Neural progenitor cell (in vitro differentiated cells): Measurements from ENCODE around the gene SCLT1.

Experiments
- EZH2 ChIP-seq: fragments of 200-600 bp; sonication (generic); IDR thresholded peaks from 2 replicates; pipeline ENCODE4 v1.6.1; 2017; ENCODE audit warnings: antibody characterized with exemption, mild to moderate bottlenecking, moderate library complexity
- EZH2phosphoT487 ChIP-seq: fragments of 200-600 bp; sonication (generic); IDR thresholded peaks from 2 replicates; pipeline ENCODE4 v1.6.1; 2017; ENCODE audit warnings: antibody characterized with exemption
- TF ChIP-seq, protein P1 (sequence below): fragments of 200-600 bp; sonication (generic); IDR thresholded peaks from 2 replicates; pipeline ENCODE4 v1.5.1; 2017; ENCODE audit warnings: antibody characterized with exemption, mild to moderate bottlenecking

- TF ChIP-seq, protein P1, sequence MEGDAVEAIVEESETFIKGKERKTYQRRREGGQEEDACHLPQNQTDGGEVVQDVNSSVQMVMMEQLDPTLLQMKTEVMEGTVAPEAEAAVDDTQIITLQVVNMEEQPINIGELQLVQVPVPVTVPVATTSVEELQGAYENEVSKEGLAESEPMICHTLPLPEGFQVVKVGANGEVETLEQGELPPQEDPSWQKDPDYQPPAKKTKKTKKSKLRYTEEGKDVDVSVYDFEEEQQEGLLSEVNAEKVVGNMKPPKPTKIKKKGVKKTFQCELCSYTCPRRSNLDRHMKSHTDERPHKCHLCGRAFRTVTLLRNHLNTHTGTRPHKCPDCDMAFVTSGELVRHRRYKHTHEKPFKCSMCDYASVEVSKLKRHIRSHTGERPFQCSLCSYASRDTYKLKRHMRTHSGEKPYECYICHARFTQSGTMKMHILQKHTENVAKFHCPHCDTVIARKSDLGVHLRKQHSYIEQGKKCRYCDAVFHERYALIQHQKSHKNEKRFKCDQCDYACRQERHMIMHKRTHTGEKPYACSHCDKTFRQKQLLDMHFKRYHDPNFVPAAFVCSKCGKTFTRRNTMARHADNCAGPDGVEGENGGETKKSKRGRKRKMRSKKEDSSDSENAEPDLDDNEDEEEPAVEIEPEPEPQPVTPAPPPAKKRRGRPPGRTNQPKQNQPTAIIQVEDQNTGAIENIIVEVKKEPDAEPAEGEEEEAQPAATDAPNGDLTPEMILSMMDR, result no peak
- TF ChIP-seq EZH2phosphoT487, result no peak
- TF ChIP-seq EZH2, result no peak
Observed at GRCh38 chr4:128921954-128922353, 171.4 kb downstream of the SCLT1 start.
